Stomach smooth muscle (tissue), 2 donors: ENCODE measurements around the gene PAF1.

Experiments
- H3K27ac ChIP-seq: one replicate; pipeline ENCODE4 v1.7.0; 2013; ENCODE audit warnings: mild to moderate bottlenecking, low read length, inconsistent platforms
- H3K27me3 ChIP-seq, 2 donors: one replicate each; pipeline ENCODE4 v1.7.0; 2013; ENCODE audit warnings: low read length in 2 of 2; ENCODE audit not compliant: insufficient read depth in 2 of 2, control insufficient read depth in 1 of 2
- H3K36me3 ChIP-seq, 2 donors: one replicate each; pipeline ENCODE4 v1.7.0; 2013; ENCODE audit warnings: low read length in 2 of 2; ENCODE audit not compliant: control insufficient read depth in 2 of 2, insufficient read depth in 2 of 2
- H3K4me1 ChIP-seq: one replicate; pipeline ENCODE4 v1.7.0; 2013; ENCODE audit warnings: low read length; ENCODE audit not compliant: control insufficient read depth, insufficient read depth
- H3K4me3 ChIP-seq, 2 donors: one replicate each; pipeline ENCODE4 v1.7.0; 2013; ENCODE audit warnings: low read length in 2 of 2
- H3K9ac ChIP-seq, 2 donors: one replicate each; pipeline ENCODE4 v1.7.0; 2013; ENCODE audit warnings: low read length in 2 of 2, mild to moderate bottlenecking in 1 of 2
- H3K9me3 ChIP-seq, 2 donors: one replicate each; pipeline ENCODE4 v1.7.0; 2013; ENCODE audit warnings: low read length in 2 of 2; ENCODE audit not compliant: control insufficient read depth in 2 of 2
- donor health status: healthy.
- donor health status: Pancreatic carcinoma.

The PAF1 gene

DNA sequence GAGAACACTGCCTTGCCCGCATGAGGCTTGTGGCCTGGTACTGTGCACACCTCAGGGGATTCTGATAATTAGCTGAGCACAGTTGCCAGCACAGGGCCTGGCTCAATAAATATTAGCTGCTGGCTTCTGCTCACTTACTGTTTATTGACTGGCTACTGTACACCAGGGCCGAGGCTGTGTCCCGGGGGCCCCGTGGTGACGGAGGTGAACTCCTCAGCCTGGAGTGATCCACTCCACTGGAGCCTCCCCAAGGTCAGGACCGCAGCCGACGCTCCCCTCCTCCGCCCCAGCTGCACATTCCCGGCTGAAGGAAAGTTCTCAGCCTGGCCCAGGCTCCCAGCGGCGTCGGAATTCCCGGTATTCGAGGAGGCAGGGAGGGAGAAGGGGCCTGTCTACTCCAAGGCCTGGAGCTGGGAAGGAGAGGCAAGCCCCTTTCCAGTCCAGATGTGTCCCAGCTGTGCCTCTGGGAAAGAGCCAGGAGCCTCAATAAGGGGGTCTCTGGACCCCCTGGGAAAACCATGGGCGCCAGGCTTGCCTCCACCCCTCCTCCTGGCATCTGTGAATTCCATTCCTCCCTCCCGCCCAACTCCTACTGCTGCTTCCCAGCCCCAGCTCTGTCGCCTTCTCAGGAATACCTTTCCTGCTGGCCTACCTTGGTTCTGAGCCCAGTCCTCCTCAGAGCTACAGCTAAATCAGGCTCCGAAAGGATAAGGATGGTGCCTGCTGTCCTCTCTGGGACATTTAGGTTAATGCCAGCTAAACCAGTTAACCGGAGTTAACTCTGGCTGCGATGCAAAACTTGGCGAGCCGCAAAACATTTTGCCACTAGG lies 37.6 kb upstream of the PAF1 start:
- Histone ChIP-seq H3K9me3 (no peaks in the 10 kb centered on the region), H3K4me1 (peaks cover 22% of the 10 kb centered on the region), H3K9ac (peak overlapping the region; percentile 63 to 66), H3K27me3 (no peaks in the 10 kb centered on the region), H3K36me3 (peaks cover 20 to 24% of the 10 kb centered on the region in 2 donors), H3K4me3 (peak overlapping the region in 1 of 2 donors; percentile 47), H3K27ac (peak overlapping the region; percentile 89)

DNA sequence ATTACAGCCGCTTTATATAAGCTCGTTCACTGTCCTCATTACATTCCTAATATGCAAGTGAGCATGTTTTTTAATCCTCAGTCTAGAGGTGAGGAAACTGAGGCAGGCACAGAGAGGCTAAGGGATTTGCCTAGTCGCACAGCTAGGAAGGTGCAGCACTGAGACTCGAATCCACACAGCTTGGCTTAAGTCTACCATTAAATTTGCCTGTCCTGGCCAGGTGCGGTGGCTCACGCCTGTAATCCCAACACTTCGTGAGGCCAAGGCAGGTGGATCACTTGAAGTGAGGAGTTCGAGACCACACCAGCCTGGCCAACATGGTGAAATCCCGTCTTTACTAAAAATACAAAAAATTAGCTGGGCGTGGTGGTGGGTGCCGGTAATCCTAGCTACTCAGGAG lies 36.8 kb upstream of the PAF1 start:
- Histone ChIP-seq H3K4me3 (no peak overlapping the region), H3K4me1 (peaks cover 19% of the 10 kb centered on the region), H3K27ac (peak overlapping the region; percentile 89), H3K9me3 (no peaks in the 10 kb centered on the region), H3K9ac (no peak overlapping the region), H3K36me3 (peaks cover 12 to 19% of the 10 kb centered on the region in 2 donors), H3K27me3 (no peaks in the 10 kb centered on the region)

DNA sequence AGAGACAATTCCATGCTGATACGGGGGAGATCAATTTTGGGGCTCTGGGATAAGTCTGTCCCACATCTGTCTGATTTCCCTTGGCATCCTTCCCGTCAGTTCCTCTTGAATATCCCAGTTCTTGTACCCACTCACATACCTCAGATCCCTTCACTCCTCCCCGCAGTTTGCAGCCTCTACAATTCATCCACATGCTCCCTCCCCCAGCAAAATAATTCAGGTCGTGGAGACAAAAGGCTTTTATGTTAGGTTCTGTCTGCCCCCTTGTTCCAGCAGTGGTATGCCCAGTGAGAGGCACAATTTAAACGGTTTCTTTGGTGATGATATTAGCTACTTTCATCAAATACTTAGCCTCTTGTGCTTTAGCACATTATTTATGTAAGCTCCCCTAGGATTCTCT lies 35.3 kb upstream of the PAF1 start:
- Histone ChIP-seq H3K27ac (no peak overlapping the region), H3K4me3 (no peak overlapping the region), H3K4me1 (peaks cover 19% of the 10 kb centered on the region), H3K9me3 (no peaks in the 10 kb centered on the region), H3K36me3 (peaks cover 9 to 20% of the 10 kb centered on the region in 2 donors), H3K9ac (no peak overlapping the region), H3K27me3 (no peaks in the 10 kb centered on the region)

DNA sequence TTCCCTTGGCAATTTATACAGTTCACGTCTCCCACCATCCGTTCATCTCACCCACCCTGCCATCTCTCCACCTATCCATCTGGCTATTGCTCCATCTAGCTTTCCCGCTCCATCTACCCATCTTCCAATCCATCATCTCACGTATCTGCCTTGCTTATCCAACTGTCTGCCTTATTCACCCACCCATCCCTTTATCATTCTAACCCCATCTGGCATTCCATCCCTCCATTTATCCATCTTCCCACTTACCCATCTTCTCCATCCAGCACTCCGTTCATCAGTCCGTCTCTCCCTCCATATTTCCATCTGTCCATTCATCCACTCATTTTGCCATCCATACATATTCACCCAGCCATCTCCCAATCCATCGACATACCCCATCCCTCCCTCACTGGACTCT lies 34.8 kb upstream of the PAF1 start:
- Histone ChIP-seq H3K27me3 (no peaks in the 10 kb centered on the region), H3K36me3 (peaks cover 5 to 22% of the 10 kb centered on the region in 2 donors), H3K4me3 (no peak overlapping the region), H3K9me3 (no peaks in the 10 kb centered on the region), H3K4me1 (peaks cover 19% of the 10 kb centered on the region), H3K27ac (no peak overlapping the region), H3K9ac (no peak overlapping the region)

DNA sequence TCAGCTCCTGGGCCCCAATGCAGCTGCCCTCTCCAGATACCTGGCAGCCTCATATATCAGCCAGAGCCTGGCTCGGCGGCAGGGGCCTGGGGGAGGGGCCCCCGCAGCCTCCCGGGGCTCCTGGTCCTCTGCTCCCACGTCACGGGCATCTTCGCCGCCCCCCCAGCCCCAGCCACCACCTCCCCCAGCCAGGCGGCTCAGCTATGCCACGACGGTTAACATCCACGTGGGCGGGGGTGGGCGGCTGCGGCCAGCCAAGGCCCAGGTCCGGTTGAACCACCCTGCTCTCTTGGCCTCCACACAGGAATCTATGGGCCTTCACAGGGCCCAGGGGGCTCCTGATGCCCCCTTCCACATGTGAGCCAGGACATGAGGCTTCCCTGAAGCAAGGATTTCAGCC lies 34.0 kb upstream of the PAF1 start:
- Histone ChIP-seq H3K4me1 (peaks cover 16% of the 10 kb centered on the region), H3K9ac (no peak overlapping the region), H3K4me3 (no peak overlapping the region), H3K9me3 (no peaks in the 10 kb centered on the region), H3K36me3 (peaks cover 6 to 26% of the 10 kb centered on the region in 2 donors), H3K27ac (no peak overlapping the region), H3K27me3 (no peaks in the 10 kb centered on the region)

DNA sequence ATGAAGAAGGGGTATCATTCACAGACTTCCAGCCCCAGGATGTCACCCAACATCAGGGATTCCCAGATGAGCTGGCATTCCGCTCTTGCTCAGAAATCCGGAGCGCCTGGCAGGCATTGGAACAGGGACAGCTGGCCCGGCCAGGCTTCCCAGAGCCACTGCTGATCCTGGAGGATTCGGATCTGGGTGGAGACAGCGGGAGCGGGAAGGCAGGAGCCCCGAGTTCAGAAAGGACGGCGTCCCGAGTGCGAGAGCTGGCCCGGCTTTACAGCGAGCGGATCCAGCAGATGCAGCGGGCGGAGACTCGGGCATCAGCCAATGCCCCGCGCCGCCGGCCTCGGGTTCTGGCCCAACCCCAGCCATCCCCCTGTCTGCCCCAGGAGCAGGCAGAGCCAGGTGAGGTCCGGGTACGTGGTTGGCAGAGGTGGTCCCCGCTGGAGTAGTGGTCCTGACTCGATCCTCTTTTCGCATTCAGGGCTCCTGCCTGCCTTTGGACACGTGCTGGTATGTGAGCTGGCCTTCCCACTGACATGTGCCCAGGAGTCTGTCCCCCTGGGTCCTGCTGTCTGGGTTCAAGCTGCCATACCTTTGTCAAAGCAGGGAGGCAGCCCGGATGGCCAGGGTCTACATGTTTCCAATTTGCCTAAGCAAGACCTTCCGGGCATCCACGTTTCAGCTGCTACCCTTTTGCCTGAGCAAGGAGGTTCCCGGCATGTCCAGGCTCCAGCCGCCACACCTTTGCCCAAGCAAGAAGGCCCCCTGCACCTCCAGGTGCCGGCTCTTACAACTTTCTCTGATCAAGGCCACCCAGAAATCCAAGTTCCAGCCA lies 32.6 kb upstream of the PAF1 start:
- peaks cover 8% of the 10 kb centered on the region for H3K4me1 ChIP-seq
- peaks cover 13 to 34% of the 10 kb centered on the region in 2 donors for H3K36me3 ChIP-seq
- no peaks in the 10 kb centered on the region for H3K9me3 ChIP-seq
- H3K9ac ChIP-seq: no peak overlapping the region
- no peaks in the 10 kb centered on the region for H3K27me3 ChIP-seq
- H3K27ac ChIP-seq: no peak overlapping the region
- no peak overlapping the region for H3K4me3 ChIP-seq

DNA sequence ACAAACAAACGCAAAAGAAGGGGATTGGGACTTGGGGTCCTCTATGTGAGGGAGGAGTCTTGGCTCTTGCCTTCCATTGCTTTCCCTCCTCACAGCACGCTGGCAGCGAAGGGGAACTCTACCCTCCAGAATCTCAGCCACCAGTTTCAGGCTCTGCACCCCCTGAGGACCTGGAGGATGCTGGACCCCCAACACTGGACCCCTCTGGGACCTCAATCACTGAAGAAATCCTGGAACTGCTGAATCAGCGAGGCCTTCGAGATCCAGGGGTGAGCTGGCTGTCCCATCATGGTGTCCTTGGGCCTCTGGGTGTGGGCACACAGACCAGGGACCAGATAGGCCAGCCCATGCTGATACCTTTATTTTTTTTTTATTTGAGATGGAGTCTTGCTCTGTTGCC lies 31.1 kb upstream of the PAF1 start:
- Histone ChIP-seq H3K9ac (no peak overlapping the region), H3K36me3 (peaks cover 13 to 37% of the 10 kb centered on the region in 2 donors), H3K4me1 (no peaks in the 10 kb centered on the region), H3K27ac (no peak overlapping the region), H3K4me3 (no peak overlapping the region), H3K9me3 (no peaks in the 10 kb centered on the region), H3K27me3 (no peaks in the 10 kb centered on the region)

DNA sequence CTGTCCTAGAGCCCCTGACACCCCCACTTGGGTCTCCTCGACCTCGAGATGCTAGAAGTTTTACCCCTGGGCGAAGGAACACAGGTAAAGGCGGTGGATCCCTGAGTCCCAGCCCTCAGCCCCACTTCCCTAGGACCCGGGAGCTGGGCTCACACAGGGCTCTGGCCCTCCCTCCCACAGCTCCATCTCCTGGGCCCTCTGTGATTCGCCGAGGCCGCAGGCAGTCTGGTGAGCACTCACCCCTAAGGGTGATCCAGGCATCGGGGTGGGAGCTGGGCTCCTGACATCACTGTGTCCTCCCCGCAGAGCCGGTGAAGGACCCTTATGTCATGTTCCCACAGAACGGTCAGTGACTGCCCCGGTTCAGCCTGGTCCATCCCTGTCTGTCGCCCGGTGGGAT lies 29.9 kb upstream of the PAF1 start:
- Histone ChIP-seq H3K9ac (no peak overlapping the region), H3K27me3 (no peaks in the 10 kb centered on the region), H3K27ac (no peak overlapping the region), H3K4me3 (no peak overlapping the region), H3K36me3 (peaks cover 13 to 40% of the 10 kb centered on the region in 2 donors), H3K9me3 (no peaks in the 10 kb centered on the region), H3K4me1 (peaks cover 3% of the 10 kb centered on the region)

DNA sequence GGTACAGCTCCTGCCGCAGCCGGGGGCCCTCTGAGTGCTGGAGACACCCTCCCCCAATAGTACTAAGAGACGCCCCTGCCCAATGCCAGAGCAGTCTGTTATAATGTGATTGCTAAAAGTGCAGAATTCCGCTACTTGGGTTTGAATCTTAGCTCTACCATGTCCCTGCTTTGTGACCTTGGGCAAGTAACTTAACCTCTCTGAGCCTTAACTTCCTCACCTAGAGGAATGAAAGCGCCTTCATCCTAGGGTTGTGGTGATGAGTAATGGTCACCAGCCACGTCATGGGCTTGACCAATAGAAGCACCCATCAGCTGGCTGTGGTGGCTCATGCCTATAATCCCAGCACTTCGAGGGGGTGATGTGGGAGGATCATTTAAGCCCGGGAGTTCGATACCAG lies 28.1 kb upstream of the PAF1 start:
- H3K27ac ChIP-seq: no peak overlapping the region
- H3K4me3 ChIP-seq: no peak overlapping the region
- H3K9ac ChIP-seq: no peak overlapping the region
- no peaks in the 10 kb centered on the region for H3K27me3 ChIP-seq
- H3K4me1 ChIP-seq: peaks cover 21% of the 10 kb centered on the region
- H3K36me3 ChIP-seq: peaks cover 13 to 36% of the 10 kb centered on the region in 2 donors
- H3K9me3 ChIP-seq: no peaks in the 10 kb centered on the region

DNA sequence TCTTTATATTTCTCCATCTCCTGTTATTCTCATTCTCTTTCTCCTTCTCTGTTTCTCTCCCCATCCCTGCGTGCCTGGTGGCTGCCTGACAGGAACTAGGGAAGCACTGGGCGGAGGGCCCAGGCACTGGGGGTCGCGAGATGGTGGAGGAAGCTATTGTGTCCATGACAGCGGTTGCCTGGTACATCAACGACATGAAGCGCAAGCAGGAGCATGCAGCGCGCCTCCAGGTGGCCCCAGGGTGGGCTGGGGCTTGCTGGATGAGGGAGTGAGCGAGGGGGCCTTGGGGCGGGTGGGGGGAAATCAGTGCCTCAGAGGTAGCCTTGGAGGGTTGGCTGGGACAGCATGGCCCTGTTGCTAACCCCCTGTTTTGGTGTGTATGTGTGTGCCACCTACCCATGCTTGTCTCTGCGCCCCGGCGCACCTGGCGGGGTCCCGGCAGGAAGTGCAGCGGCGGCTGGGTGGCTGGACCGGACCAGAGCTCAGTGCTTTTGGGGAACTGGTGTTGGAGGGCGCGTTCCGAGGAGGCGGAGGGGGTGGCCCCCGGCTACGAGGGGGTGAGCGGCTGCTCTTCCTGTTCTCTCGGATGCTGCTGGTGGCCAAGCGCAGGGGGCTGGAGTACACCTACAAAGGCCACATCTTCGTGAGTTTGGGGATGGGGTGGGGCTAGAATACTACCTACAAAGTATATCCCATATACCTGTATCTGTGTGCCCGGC lies 26.7 kb upstream of the PAF1 start:
- Histone ChIP-seq H3K36me3 (peaks cover 10 to 27% of the 10 kb centered on the region in 2 donors), H3K27ac (no peak overlapping the region), H3K9ac (no peak overlapping the region), H3K27me3 (no peaks in the 10 kb centered on the region), H3K4me3 (no peak overlapping the region), H3K4me1 (peaks cover 30% of the 10 kb centered on the region), H3K9me3 (no peaks in the 10 kb centered on the region)
